Uterus (tissue), 4 donors: ENCODE measurements around the gene TRIM8. TPM values are rescaled to one million over a fixed set of nuclear protein-coding genes. Genes with fewer than 3 reads are reported as not detected.
"Not testable (repeated sequence)": the region's sequence is repeated elsewhere in the genome, so short reads cannot be mapped to it uniquely, and the experiment has no call there.

Source experiments
- DNase-seq, 2 donors: peaks; one replicate each; pipeline ENCODE4 v3.0.0-alpha.2; 2019 to 2020
- H3K27ac ChIP-seq, 2 donors: fragments of 200-600 bp; sonication (generic); 1 replicate in 1 of 2; 2 replicates in 1 of 2; pipeline ENCODE4 v1.5.1; 2016 to 2018
- H3K27me3 ChIP-seq, 2 donors: fragments of 200-600 bp; sonication (generic); one replicate each; pipeline ENCODE4 v1.5.1; 2018 to 2019; ENCODE audit warnings: control low read depth in 1 of 2
- H3K36me3 ChIP-seq, 2 donors: fragments of 200-600 bp; sonication (generic); one replicate each; pipeline ENCODE4 v1.5.1; 2019; ENCODE audit warnings: control low read depth in 1 of 2
- H3K4me1 ChIP-seq, 2 donors: fragments of 200-600 bp; sonication (generic); one replicate each; pipeline ENCODE4 v1.5.1; 2018 to 2019; ENCODE audit warnings: control low read depth in 1 of 2
- H3K4me3 ChIP-seq, 2 donors: fragments of 200-600 bp; sonication (generic); 1 replicate in 1 of 2; 2 replicates in 1 of 2; pipeline ENCODE4 v1.5.1; 2018 to 2019; ENCODE audit warnings: mild to moderate bottlenecking in 1 of 2
- H3K9me3 ChIP-seq, 2 donors: fragments of 200-600 bp; sonication (generic); one replicate each; pipeline ENCODE4 v1.5.1; 2019; ENCODE audit warnings: control low read depth in 1 of 2
- CTCF ChIP-seq, 4 experiments: fragments of 200-600 bp in 2 of 4; fragments of 450-650 bp in 2 of 4; sonication (generic) in 2 of 4; IDR thresholded peaks; one replicate each; pipeline ENCODE4 v1.5.1; 2016 to 2019; ENCODE audit warnings: antibody characterized with exemption in 4 of 4, mild to moderate bottlenecking in 2 of 4, moderate library complexity in 1 of 4
- POLR2A ChIP-seq, 2 donors: fragments of 450-650 bp; IDR thresholded peaks; one replicate each; pipeline ENCODE4 v1.6.1; 2016; ENCODE audit warnings: antibody characterized with exemption in 2 of 2, mild to moderate bottlenecking in 1 of 2, moderate library complexity in 1 of 2
- intact Hi-C: fragments of 100-400 bp; cut with DNase I; formaldehyde crosslinking; loops from one replicate; pipeline ENCODE4 v1.15.1; 2023; ENCODE audit warnings: low total_unique reads
- total RNA-seq, 4 donors: library from RNA; depleted of rRNA in 3 of 4; stranded (reverse); fragments of >200 nt in 3 of 4; gene quantifications; one replicate each; pipeline versions ENCODE4 v1.1.0 to v1.2.4, GENCODE V29; 2014 to 2023
- donor health status: DM: yes; HTN: yes; CAD: no.

Gene TRIM8
- total RNA-seq, 4 donors from 2014 or later: 71.2 to 119 (median 102) TPM

GRCh38 chr10:102682981-102683380, 38.7 kb downstream of the TRIM8 start:
- H3K9me3 ChIP-seq: no peaks in the 10 kb centered on the region
- no peak overlapping the region for H3K4me3 ChIP-seq
- TF ChIP-seq CTCF (IDR thresholded peaks at IDR 0.05) (no peak), POLR2A (IDR thresholded peaks at IDR 0.05) (no peak)
- intact Hi-C loops: no loop called here
- H3K36me3 ChIP-seq: no peaks in the 10 kb centered on the region
- no peaks in the 10 kb centered on the region for H3K27me3 ChIP-seq
- DNase-seq: no peak
- no peak overlapping the region for H3K27ac ChIP-seq
- no peaks in the 10 kb centered on the region for H3K4me1 ChIP-seq

GRCh38 chr10:102683736-102684135, 39.5 kb downstream of the TRIM8 start:
- Histone ChIP-seq H3K27me3 (no peaks in the 10 kb centered on the region), H3K9me3 (no peaks in the 10 kb centered on the region), H3K27ac (no peak overlapping the region), H3K36me3 (no peaks in the 10 kb centered on the region), H3K4me3 (no peak overlapping the region), H3K4me1 (no peaks in the 10 kb centered on the region)
- DNase-seq: no peak
- intact Hi-C loops: no loop called here
- TF ChIP-seq CTCF (IDR thresholded peaks at IDR 0.05) (no peak), POLR2A (IDR thresholded peaks at IDR 0.05) (no peak)

DNA sequence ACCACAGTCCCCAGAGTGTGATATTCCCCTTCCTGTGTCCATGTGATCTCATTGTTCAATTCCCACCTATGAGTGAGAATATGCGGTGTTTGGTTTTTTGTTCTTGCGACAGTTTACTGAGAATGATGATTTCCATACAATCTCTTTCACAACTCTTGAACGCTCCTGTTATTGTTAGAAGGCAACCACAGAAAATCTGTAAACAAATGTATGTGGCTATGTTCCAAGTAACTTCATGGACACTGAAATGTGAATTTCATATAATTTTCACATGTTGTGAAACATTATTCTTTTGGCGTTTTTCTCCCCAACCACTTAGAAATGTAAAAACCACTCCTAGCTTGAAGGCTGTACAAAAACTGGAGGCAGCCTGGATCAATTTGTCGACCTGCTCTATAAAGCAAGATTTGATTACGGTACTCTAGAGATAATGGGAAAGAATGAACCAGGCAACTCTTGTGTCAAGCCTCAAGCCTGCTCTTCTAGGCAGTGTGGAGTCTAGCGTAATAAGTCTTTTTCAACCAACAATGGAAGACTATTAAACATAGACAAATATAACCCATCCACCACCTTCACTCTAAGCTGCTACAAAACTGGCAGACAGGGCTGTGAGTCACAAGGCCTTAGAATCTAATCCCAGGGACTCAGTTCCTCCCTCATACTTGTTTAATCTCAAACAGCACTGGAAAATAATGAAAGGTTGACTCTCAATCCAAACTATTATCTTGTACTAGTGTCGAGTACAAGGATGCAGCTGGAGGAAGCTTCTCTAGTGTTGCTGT, 47.2 kb downstream of the TRIM8 start:
- peak overlapping the region in 1 of 2 donors; percentile 4 for H3K27ac ChIP-seq

DNA sequence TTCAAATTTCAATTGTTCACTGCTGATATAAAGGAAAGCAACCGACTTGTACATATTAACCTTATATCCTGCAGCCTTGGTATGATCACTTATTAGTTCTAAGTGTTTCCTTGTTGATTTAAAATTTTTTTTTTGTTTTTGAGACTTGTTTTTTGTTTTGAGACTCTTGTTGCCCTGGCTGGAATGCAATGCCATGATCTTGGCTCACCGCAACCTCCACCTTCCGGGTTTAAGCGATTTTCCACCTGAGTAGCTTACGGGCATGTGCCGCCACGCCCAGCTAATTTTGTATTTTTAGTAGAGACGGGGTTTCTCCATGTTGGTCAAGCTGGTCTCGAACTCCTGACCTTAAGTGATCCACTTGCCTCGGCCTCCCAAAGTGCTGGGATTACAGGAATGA, 51.1 kb downstream of the TRIM8 start:
- H3K36me3 ChIP-seq, DNase-seq, H3K27ac ChIP-seq, H3K9me3 ChIP-seq, H3K4me3 ChIP-seq, H3K27me3 ChIP-seq, intact Hi-C loops, H3K4me1 ChIP-seq: not testable (repeated sequence)

More for the DNA sequence above, 47.2 kb downstream of the TRIM8 start:
- TF ChIP-seq POLR2A (IDR thresholded peaks at IDR 0.05) (no peak), CTCF (IDR thresholded peaks at IDR 0.05) (no peak)
- no peak for DNase-seq
- Histone ChIP-seq H3K9me3 (no peaks in the 10 kb centered on the region), H3K36me3 (no peaks in the 10 kb centered on the region), H3K27me3 (no peaks in the 10 kb centered on the region), H3K4me1 (no peaks in the 10 kb centered on the region), H3K4me3 (no peak overlapping the region)
- intact Hi-C loops: no loop called here

DNA sequence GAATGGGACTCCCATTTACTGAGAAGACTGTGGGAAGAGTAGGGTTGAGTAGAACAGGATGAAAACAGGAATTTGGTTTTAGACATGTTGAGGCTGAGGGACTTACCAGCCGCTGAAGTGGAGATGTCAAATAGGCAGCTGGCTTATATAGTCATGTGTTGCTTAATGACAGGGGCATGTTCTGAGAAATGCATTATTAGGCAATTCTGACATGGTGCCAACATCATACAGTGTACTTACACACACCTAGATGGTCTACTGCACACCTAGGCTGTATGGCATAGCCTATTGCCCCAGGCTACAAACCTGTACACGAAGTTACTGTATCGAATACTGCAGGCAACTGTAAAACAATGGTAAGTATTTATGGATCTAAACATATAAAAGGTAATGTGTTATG, 52.5 kb downstream of the TRIM8 start:
- H3K36me3 ChIP-seq: no peaks in the 10 kb centered on the region
- no peak for TF ChIP-seq CTCF (IDR thresholded peaks at IDR 0.05)
- TF ChIP-seq POLR2A (IDR thresholded peaks at IDR 0.05): no peak
- no peak for DNase-seq
- no peaks in the 10 kb centered on the region for H3K27me3 ChIP-seq
- no peaks in the 10 kb centered on the region for H3K9me3 ChIP-seq
- intact Hi-C loops: no loop called here
- H3K27ac ChIP-seq: no peak overlapping the region
- no peaks in the 10 kb centered on the region for H3K4me1 ChIP-seq
- no peak overlapping the region for H3K4me3 ChIP-seq
